ENCODE measurements around the gene PTPN14.

PTPN14 gene

DNA sequence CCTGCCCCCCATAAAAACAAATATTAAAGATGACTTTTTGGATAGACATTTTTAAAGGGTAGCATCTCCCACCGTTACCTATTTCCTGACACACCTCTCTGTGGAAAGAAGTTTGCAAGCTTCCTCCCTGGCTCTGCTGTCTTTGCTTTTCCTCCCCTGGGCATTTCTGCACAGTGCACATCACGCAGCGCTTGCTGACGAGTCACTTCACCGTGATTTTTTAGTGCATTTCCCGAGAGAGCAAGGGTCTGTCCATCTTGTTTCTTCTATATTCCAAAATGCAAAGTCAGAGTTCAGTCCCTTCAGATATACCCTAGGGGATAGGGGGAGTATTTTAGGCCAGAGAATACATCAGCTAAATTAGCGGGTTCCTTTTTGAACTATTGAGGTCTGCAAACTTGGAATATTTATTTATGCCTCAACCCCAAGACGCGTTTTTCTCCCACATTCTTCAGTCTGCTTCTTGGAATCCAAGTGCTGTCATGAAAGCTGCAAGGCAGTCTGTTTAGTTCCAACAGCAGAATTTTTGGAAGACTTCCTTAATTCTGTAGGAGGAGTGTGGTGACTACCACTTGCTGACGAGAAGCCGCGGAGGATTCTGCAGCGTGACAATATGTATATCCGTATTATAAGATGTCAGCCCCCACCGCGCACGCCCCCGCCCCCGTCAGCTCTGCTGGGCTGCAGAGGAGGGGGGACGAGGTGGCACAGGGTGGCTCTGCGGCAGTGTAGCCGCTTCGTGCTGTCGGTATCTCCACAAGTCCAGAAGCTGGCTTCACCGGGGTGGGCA lies 248.1 kb downstream of the PTPN14 start:
- no peak for DNase-seq (ENCODE audit: low read depth)

GRCh38 chr1:214301526-214301925 lies 249.9 kb downstream of the PTPN14 start:
- no peak for DNase-seq (ENCODE audit: low read depth)

DNA sequence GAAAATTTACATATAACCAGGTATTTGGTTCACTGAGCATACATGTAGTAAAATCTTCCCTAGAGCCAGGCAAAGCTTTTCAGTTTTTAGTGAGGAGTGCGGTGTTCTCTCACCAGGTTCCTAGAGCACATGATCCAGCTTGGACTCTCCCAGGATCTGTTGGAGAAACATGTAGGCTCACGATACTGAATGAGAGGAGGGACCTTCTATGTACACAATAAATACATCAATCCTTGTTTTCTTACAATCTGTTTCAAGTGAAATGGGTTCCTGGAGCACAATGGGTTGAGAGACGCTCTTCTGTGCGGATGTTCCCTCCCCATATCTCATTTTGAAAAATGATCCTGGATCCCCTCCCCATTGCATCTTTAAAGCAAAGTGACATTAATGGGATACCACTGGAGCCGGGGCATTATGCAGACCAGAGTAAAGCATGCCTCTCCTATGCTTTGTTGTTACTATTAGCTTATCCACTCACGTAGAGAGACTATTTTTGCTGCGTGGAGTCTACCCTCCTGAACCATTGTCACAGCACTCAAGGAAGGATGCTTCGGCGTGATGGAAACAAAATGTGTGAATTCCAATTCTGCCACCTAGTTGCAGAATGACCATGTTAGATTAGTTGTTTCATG lies 251.1 kb downstream of the PTPN14 start:
- no peak for DNase-seq (ENCODE audit: low read depth)
